Measurements from ENCODE around the gene PRRT1. TPM values are rescaled to one million over a fixed set of nuclear protein-coding genes. Genes with fewer than 3 reads are reported as not detected.
"Not testable (repeated sequence)": the region's sequence is repeated elsewhere in the genome, so short reads cannot be mapped to it uniquely, and the experiment has no call there.

The PRRT1 gene
- total and polyA plus RNA-seq, 4 donors, result 0.53 to 2.0 (median 0.97) TPM

GRCh38 chr6:32188381-32189068 lies 36.8 kb upstream of the PRRT1 start:
- DNase-seq, result peak in 2 of 3 donors; percentile 52 to 60
- WGBS, 2 donors, result 24 to 38% methylated on average over 11 to 13 of the region's 13 CpGs
- peaks cover 0 to 62% (median 19%) of the 10 kb centered on the region in 5 donors for H3K4me1 ChIP-seq (ENCODE audit: control insufficient read depth in 5 of 5, insufficient read depth in 5 of 5, low read length in 5 of 5)

GRCh38 chr6:32187725-32188380 lies 36.1 kb upstream of the PRRT1 start:
- not testable (repeated sequence) for H3K4me3 ChIP-seq; ATAC-seq (ENCODE audit: insufficient read depth, low FRiP score); H3K9me3 ChIP-seq (ENCODE audit: control insufficient read depth in 4 of 4, insufficient read depth in 3 of 4, low read length in 3 of 4); DNase-seq; H3K9ac ChIP-seq (ENCODE audit: insufficient read depth in 1 of 2, low read length in 2 of 2); H3K27me3 ChIP-seq (ENCODE audit: control insufficient read depth in 3 of 3, insufficient read depth in 3 of 3, low read length in 2 of 3)
- Histone ChIP-seq H3K27ac (ENCODE audit: low read depth in 1 of 2, low read length in 1 of 2) (peak overlapping the region in 1 of 2 donors; percentile 69), H3K36me3 (ENCODE audit: control insufficient read depth in 4 of 4, insufficient read depth in 4 of 4, low read length in 4 of 4) (peaks cover 0 to 22% (median 15%) of the 10 kb centered on the region in 4 donors), H3K4me1 (ENCODE audit: control insufficient read depth in 5 of 5, insufficient read depth in 5 of 5, low read length in 5 of 5) (peaks cover 0 to 60% (median 19%) of the 10 kb centered on the region in 5 donors)
- 76 to 92% methylated on average over 15 to 18 of the region's 18 CpGs for WGBS, 2 donors

More at GRCh38 chr6:32188381-32189068, 36.8 kb upstream of the PRRT1 start:
- no peak for TF ChIP-seq CTCF (IDR thresholded peaks at IDR 0.05; ENCODE audit: control extremely low read depth, extremely low read depth)
- H3K9me3 ChIP-seq (ENCODE audit: control insufficient read depth in 4 of 4, insufficient read depth in 3 of 4, low read length in 3 of 4), result no peaks in the 10 kb centered on the region
- peak overlapping the region; percentile 60 for H3K4me3 ChIP-seq
- H3K9ac ChIP-seq (ENCODE audit: insufficient read depth in 1 of 2, low read length in 2 of 2), result peak overlapping the region; percentile 73 to 85
- peaks cover 0 to 15% (median 13%) of the 10 kb centered on the region in 4 donors for H3K36me3 ChIP-seq (ENCODE audit: control insufficient read depth in 4 of 4, insufficient read depth in 4 of 4, low read length in 4 of 4)
- no peak for ATAC-seq (ENCODE audit: insufficient read depth, low FRiP score)
- H3K27me3 ChIP-seq (ENCODE audit: control insufficient read depth in 3 of 3, insufficient read depth in 3 of 3, low read length in 2 of 3), result no peaks in the 10 kb centered on the region
- H3K27ac ChIP-seq (ENCODE audit: low read depth in 1 of 2, low read length in 1 of 2), result peak overlapping the region; percentile 69 to 97

GRCh38 chr6:32187009-32187709 lies 35.4 kb upstream of the PRRT1 start:
- 38 to 48% methylated on average over 12 of the region's 12 CpGs for WGBS, 2 donors
- no peak overlapping the region for H3K4me3 ChIP-seq
- H3K4me1 ChIP-seq (ENCODE audit: control insufficient read depth in 5 of 5, insufficient read depth in 5 of 5, low read length in 5 of 5), result peaks cover 0 to 55% (median 17%) of the 10 kb centered on the region in 5 donors
- no peak overlapping the region for H3K9ac ChIP-seq (ENCODE audit: insufficient read depth in 1 of 2, low read length in 2 of 2)
- no peak for TF ChIP-seq CTCF (IDR thresholded peaks at IDR 0.05; ENCODE audit: control extremely low read depth, extremely low read depth)
- no peaks in the 10 kb centered on the region for H3K9me3 ChIP-seq (ENCODE audit: control insufficient read depth in 4 of 4, insufficient read depth in 3 of 4, low read length in 3 of 4)
- H3K27ac ChIP-seq (ENCODE audit: low read depth in 1 of 2, low read length in 1 of 2), result peak overlapping the region; percentile 57 to 63
- no peaks in the 10 kb centered on the region for H3K27me3 ChIP-seq (ENCODE audit: control insufficient read depth in 3 of 3, insufficient read depth in 3 of 3, low read length in 2 of 3)
- DNase-seq (no peak), ATAC-seq (ENCODE audit: insufficient read depth, low FRiP score) (no peak)
- H3K36me3 ChIP-seq (ENCODE audit: control insufficient read depth in 4 of 4, insufficient read depth in 4 of 4, low read length in 4 of 4), result peaks cover 0 to 25% (median 16%) of the 10 kb centered on the region in 4 donors

GRCh38 chr6:32186151-32186840 lies 34.6 kb upstream of the PRRT1 start:
- not testable (repeated sequence) for DNase-seq; H3K9me3 ChIP-seq (ENCODE audit: control insufficient read depth in 4 of 4, insufficient read depth in 3 of 4, low read length in 3 of 4); ATAC-seq (ENCODE audit: insufficient read depth, low FRiP score); H3K4me3 ChIP-seq; H3K9ac ChIP-seq (ENCODE audit: insufficient read depth in 1 of 2, low read length in 2 of 2); H3K27me3 ChIP-seq (ENCODE audit: control insufficient read depth in 3 of 3, insufficient read depth in 3 of 3, low read length in 2 of 3)
- Histone ChIP-seq H3K27ac (ENCODE audit: low read depth in 1 of 2, low read length in 1 of 2) (peak overlapping the region; percentile 76 to 80), H3K4me1 (ENCODE audit: control insufficient read depth in 5 of 5, insufficient read depth in 5 of 5, low read length in 5 of 5) (peaks cover 0 to 48% (median 18%) of the 10 kb centered on the region in 5 donors), H3K36me3 (ENCODE audit: control insufficient read depth in 4 of 4, insufficient read depth in 4 of 4, low read length in 4 of 4) (peaks cover 0 to 27% (median 20%) of the 10 kb centered on the region in 4 donors)
- 69 to 73% methylated on average over 10 of the region's 10 CpGs for WGBS, 2 donors

GRCh38 chr6:32185681-32186131 lies 34.0 kb upstream of the PRRT1 start:
- H3K4me1 ChIP-seq (ENCODE audit: control insufficient read depth in 5 of 5, insufficient read depth in 5 of 5, low read length in 5 of 5), result peaks cover 0 to 42% (median 18%) of the 10 kb centered on the region in 5 donors

More at GRCh38 chr6:32185681-32186131, 34.0 kb upstream of the PRRT1 start:
- Histone ChIP-seq H3K36me3 (ENCODE audit: control insufficient read depth in 4 of 4, insufficient read depth in 4 of 4, low read length in 4 of 4) (peaks cover 0 to 27% (median 24%) of the 10 kb centered on the region in 4 donors), H3K27ac (ENCODE audit: low read depth in 1 of 2, low read length in 1 of 2) (peak overlapping the region; percentile 76 to 80)
- peak; percentile 46 for ATAC-seq (ENCODE audit: insufficient read depth, low FRiP score)
- WGBS, 2 donors, result 21 to 50% methylated on average over 11 of the region's 11 CpGs
- DNase-seq, result peak; percentile 83 to 89 (median 86)
- not testable (repeated sequence) for H3K4me3 ChIP-seq; H3K27me3 ChIP-seq (ENCODE audit: control insufficient read depth in 3 of 3, insufficient read depth in 3 of 3, low read length in 2 of 3); H3K9ac ChIP-seq (ENCODE audit: insufficient read depth in 1 of 2, low read length in 2 of 2); H3K9me3 ChIP-seq (ENCODE audit: control insufficient read depth in 4 of 4, insufficient read depth in 3 of 4, low read length in 3 of 4)

Measured in lung (tissue), 12 donors.